ENCODE results near the gene ATF2. TPM values are rescaled to one million over a fixed set of nuclear protein-coding genes. Genes with fewer than 3 reads are reported as not detected.

ATF2 gene
- total and polyA plus RNA-seq, 11 donors, result 11.2 to 41.5 (median 24.8) TPM

DNA sequence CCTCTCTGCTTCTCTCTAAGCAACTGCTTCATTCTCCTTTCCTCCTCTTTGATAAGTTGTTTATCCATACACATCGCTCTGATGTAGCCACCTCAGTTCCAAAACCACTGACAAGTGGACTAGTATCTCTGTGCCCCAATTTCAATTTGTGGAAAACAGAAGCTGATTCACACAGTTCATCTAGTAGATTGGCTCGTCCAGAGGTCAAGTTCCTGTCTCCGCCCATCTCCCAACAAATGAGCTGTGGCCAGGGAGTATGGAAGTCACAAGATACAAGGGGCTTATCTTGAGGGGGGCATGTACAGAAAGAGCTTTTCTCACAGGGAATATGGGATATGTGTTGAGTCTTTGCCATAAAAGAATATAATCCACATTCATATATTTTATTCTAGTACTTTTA is 145.1 kb downstream of the ATF2 start:
- no peak for DNase-seq
- intact Hi-C loops (cut with DNase I), result no loop called here
- TF ChIP-seq CTCF (IDR thresholded peaks at IDR 0.05) (no peak), POLR2A (IDR thresholded peaks at IDR 0.05) (no peak)
- H3K4me1 ChIP-seq, result peaks cover 0 to 3% (median 0%) of the 10 kb centered on the region in 12 donors
- no peak overlapping the region for H3K4me3 ChIP-seq
- H3K27me3 ChIP-seq, result no peaks in the 10 kb centered on the region
- WGBS, 4 donors, result 77 to 81% (median 79%) methylated on average over 3 of the region's 3 CpGs
- ATAC-seq, result no peak
- H3K36me3 ChIP-seq, result no peaks in the 10 kb centered on the region
- H3K9me3 ChIP-seq, result no peaks in the 10 kb centered on the region
- no peak overlapping the region for H3K27ac ChIP-seq

MicroRNAs within 50 kb of the gene (microRNA counts, 767-probe panel; counts per million panel counts)
- 0 to 71.6 counts per million in 2 donors for microRNA hsa-miR-933

Small RNA genes within 50 kb of the gene (microRNA-seq; reads per million reads assigned to microRNA genes)
- gene MIR933, result 0 to 1.5 (median 0.62) reads per million in 4 donors

Other genes starting within 250 kb of the ATF2 start
- gene CHN1, start 162.8 kb downstream of the ATF2 start, total RNA-seq, result 10 to 100 TPM in 8 of 9 donors, 1 to 10 TPM in 1; 8.6 to 24.3 (median 19.3) TPM
- gene CHN1, start 162.8 kb downstream of the ATF2 start, polyA plus RNA-seq, result 10 to 100 TPM in 1 of 2 donors, 1 to 10 TPM in 1; 6.9 to 10.2 TPM
- 1,000 to 10,000 TPM in 4 of 9 donors, 100 to 1,000 TPM in 5; 474 to 1,123 (median 986) TPM for gene ATP5MC3, start 13.5 kb upstream of the ATF2 start, total RNA-seq
- 1,000 to 10,000 TPM; 1,066 to 1,093 TPM for gene ATP5MC3, start 13.5 kb upstream of the ATF2 start, polyA plus RNA-seq

All from heart left ventricle (tissue), 16 donors.